Measurements from ENCODE around the gene INTS11. TPM values are rescaled to one million over a fixed set of nuclear protein-coding genes. Genes with fewer than 3 reads are reported as not detected.

INTS11 gene
- total and polyA plus RNA-seq, 10 of the 15 experiments (the other 5 are each of a cell fraction or from before 2014, with no cell fraction given) = 2.5 to 117 (median 77.7) TPM

DNA sequence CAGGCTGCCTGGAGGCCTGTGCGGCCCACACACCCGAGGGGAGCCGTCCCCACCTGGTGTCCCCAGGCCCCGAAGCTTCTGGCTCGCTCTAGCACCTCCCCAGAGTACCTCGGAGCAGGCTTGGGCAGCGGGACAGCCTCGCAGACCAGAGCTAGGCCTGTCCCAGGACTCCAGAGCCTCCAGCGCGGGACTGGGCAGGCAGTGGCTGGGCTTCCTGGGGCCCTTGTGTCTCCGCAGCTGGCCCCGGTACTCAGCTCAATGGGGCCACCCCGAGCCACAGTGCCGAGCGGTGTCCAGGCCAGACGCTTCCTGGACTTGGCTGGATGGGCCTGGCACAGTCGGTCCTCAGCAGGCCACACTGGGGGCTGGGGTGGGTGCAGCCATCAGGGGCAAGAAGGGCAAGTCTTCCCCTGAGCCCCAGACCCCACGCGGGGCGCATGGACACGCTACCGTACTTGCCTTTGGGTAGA is 39.3 kb downstream of the INTS11 start:
- Histone ChIP-seq H3K36me3 (ENCODE audit: control insufficient read depth in 2 of 2, insufficient read depth in 2 of 2, low read length in 1 of 2) (no peaks in the 10 kb centered on the region), H2AFZ (ENCODE audit: control insufficient read depth, low read depth, low read length) (no peak overlapping the region), H4K20me1 (ENCODE audit: control insufficient read depth, insufficient read depth) (no peaks in the 10 kb centered on the region), H3K4me3 (no peak overlapping the region), H3K4me1 (ENCODE audit: control insufficient read depth, insufficient read depth, low read length) (no peaks in the 10 kb centered on the region), H3K79me2 (ENCODE audit: control insufficient read depth, insufficient read depth, low read length) (no peaks in the 10 kb centered on the region), H3K27ac (ENCODE audit: control insufficient read depth, insufficient read depth) (no peak overlapping the region), H3K27me3 (replicated peaks in 1 of 2; ENCODE audit: control insufficient read depth in 2 of 2, insufficient read depth in 2 of 2, low read length in 1 of 2) (no peaks in the 10 kb centered on the region), H3K9me3 (replicated peaks; ENCODE audit: control insufficient read depth, insufficient read depth, low read length) (no peaks in the 10 kb centered on the region), H3K4me2 (ENCODE audit: control insufficient read depth, insufficient read depth) (no peak overlapping the region), H3K9ac (ENCODE audit: control insufficient read depth, insufficient read depth, low read length) (no peak overlapping the region)
- intact Hi-C loops (cut with micrococcal nuclease; ENCODE audit: unreplicated experiment) = no loop called here
- ChIA-PET CTCF (no interaction called here), POLR2A (interaction anchor here (1.0 kb wide), 1 partner anchor 271 kb away, joined by 3 read pairs; no protein-coding TSS in a partner anchor), SMC1A (ENCODE audit: uncharacterized antibody, unreplicated experiment) (no interaction called here), RAD21 (ENCODE audit: unreplicated experiment) (no interaction called here)
- WGBS (ENCODE audit: insufficient coverage, insufficient replicate concordance, low lambda C conversion rate, missing lambda C conversion rate) = 54% methylated on average over 22 of the region's 22 CpGs
- ATAC-seq = no peak
- no TSS peak for BruUV-seq (replicated peaks)
- in situ Hi-C loops (cut with MboI) = no loop called here
- DNase-seq (ENCODE audit: low read depth, low spot score) = no peak
- FAIRE-seq = no peak
- TF ChIP-seq DPF2 (IDR thresholded peaks at IDR 0.05) = no peak
- TF ChIP-seq, protein P1, sequence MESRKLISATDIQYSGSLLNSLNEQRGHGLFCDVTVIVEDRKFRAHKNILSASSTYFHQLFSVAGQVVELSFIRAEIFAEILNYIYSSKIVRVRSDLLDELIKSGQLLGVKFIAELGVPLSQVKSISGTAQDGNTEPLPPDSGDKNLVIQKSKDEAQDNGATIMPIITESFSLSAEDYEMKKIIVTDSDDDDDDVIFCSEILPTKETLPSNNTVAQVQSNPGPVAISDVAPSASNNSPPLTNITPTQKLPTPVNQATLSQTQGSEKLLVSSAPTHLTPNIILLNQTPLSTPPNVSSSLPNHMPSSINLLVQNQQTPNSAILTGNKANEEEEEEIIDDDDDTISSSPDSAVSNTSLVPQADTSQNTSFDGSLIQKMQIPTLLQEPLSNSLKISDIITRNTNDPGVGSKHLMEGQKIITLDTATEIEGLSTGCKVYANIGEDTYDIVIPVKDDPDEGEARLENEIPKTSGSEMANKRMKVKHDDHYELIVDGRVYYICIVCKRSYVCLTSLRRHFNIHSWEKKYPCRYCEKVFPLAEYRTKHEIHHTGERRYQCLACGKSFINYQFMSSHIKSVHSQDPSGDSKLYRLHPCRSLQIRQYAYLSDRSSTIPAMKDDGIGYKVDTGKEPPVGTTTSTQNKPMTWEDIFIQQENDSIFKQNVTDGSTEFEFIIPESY (IDR thresholded peaks at IDR 0.05) = no peak
- TF ChIP-seq TBL1XR1 (IDR thresholded peaks at IDR 0.05; ENCODE audit: low read depth, low read length) = no peak
- no peak for TF ChIP-seq MXI1 (IDR thresholded peaks at IDR 0.05; ENCODE audit: low read depth, low read length)
- TF ChIP-seq, protein P2, sequence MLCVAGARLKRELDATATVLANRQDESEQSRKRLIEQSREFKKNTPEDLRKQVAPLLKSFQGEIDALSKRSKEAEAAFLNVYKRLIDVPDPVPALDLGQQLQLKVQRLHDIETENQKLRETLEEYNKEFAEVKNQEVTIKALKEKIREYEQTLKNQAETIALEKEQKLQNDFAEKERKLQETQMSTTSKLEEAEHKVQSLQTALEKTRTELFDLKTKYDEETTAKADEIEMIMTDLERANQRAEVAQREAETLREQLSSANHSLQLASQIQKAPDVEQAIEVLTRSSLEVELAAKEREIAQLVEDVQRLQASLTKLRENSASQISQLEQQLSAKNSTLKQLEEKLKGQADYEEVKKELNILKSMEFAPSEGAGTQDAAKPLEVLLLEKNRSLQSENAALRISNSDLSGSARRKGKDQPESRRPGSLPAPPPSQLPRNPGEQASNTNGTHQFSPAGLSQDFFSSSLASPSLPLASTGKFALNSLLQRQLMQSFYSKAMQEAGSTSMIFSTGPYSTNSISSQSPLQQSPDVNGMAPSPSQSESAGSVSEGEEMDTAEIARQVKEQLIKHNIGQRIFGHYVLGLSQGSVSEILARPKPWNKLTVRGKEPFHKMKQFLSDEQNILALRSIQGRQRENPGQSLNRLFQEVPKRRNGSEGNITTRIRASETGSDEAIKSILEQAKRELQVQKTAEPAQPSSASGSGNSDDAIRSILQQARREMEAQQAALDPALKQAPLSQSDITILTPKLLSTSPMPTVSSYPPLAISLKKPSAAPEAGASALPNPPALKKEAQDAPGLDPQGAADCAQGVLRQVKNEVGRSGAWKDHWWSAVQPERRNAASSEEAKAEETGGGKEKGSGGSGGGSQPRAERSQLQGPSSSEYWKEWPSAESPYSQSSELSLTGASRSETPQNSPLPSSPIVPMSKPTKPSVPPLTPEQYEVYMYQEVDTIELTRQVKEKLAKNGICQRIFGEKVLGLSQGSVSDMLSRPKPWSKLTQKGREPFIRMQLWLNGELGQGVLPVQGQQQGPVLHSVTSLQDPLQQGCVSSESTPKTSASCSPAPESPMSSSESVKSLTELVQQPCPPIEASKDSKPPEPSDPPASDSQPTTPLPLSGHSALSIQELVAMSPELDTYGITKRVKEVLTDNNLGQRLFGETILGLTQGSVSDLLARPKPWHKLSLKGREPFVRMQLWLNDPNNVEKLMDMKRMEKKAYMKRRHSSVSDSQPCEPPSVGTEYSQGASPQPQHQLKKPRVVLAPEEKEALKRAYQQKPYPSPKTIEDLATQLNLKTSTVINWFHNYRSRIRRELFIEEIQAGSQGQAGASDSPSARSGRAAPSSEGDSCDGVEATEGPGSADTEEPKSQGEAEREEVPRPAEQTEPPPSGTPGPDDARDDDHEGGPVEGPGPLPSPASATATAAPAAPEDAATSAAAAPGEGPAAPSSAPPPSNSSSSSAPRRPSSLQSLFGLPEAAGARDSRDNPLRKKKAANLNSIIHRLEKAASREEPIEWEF (IDR thresholded peaks at IDR 0.05; ENCODE audit: insufficient replicate concordance, low read depth, low read length) = no peak
- TF ChIP-seq, protein P3, sequence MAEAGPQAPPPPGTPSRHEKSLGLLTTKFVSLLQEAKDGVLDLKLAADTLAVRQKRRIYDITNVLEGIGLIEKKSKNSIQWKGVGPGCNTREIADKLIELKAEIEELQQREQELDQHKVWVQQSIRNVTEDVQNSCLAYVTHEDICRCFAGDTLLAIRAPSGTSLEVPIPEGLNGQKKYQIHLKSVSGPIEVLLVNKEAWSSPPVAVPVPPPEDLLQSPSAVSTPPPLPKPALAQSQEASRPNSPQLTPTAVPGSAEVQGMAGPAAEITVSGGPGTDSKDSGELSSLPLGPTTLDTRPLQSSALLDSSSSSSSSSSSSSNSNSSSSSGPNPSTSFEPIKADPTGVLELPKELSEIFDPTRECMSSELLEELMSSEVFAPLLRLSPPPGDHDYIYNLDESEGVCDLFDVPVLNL (IDR thresholded peaks at IDR 0.05; ENCODE audit: low read depth, low read length) = no peak
- no peak for TF ChIP-seq RBBP5 (conservative IDR thresholded peaks at IDR 0.05)
- TF ChIP-seq, protein P4, sequence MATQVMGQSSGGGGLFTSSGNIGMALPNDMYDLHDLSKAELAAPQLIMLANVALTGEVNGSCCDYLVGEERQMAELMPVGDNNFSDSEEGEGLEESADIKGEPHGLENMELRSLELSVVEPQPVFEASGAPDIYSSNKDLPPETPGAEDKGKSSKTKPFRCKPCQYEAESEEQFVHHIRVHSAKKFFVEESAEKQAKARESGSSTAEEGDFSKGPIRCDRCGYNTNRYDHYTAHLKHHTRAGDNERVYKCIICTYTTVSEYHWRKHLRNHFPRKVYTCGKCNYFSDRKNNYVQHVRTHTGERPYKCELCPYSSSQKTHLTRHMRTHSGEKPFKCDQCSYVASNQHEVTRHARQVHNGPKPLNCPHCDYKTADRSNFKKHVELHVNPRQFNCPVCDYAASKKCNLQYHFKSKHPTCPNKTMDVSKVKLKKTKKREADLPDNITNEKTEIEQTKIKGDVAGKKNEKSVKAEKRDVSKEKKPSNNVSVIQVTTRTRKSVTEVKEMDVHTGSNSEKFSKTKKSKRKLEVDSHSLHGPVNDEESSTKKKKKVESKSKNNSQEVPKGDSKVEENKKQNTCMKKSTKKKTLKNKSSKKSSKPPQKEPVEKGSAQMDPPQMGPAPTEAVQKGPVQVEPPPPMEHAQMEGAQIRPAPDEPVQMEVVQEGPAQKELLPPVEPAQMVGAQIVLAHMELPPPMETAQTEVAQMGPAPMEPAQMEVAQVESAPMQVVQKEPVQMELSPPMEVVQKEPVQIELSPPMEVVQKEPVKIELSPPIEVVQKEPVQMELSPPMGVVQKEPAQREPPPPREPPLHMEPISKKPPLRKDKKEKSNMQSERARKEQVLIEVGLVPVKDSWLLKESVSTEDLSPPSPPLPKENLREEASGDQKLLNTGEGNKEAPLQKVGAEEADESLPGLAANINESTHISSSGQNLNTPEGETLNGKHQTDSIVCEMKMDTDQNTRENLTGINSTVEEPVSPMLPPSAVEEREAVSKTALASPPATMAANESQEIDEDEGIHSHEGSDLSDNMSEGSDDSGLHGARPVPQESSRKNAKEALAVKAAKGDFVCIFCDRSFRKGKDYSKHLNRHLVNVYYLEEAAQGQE (IDR thresholded peaks at IDR 0.05; ENCODE audit: low read depth, low read length) = no peak
- no peak for TF ChIP-seq HDAC6 (IDR thresholded peaks at IDR 0.05; ENCODE audit: unreplicated experiment)
- TF ChIP-seq ZBED1 (IDR thresholded peaks at IDR 0.05; ENCODE audit: borderline replicate concordance) = no peak
- TF ChIP-seq, protein P5, sequence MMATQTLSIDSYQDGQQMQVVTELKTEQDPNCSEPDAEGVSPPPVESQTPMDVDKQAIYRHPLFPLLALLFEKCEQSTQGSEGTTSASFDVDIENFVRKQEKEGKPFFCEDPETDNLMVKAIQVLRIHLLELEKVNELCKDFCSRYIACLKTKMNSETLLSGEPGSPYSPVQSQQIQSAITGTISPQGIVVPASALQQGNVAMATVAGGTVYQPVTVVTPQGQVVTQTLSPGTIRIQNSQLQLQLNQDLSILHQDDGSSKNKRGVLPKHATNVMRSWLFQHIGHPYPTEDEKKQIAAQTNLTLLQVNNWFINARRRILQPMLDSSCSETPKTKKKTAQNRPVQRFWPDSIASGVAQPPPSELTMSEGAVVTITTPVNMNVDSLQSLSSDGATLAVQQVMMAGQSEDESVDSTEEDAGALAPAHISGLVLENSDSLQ (IDR thresholded peaks at IDR 0.05) = no peak
